GM12878 (cell line): ENCODE data around the gene BTBD9. TPM values are rescaled to one million over a fixed set of nuclear protein-coding genes. Genes with fewer than 3 reads are reported as not detected.

Experiments
- ATAC-seq: fragments of 200-7000 bp; cut with Tn5 transposase; 3 replicates; pipeline ENCODE4 v1.9.1; 2020; ENCODE audit warnings: mild to moderate bottlenecking, moderate library complexity
- BruUV-seq: library from RNA; stranded (reverse); fragments of 400-500 nt; replicated peaks from 2 replicates; lab custom pipeline; 2021; lab: Mats Ljungman, UMichigan
- CTCF ChIA-PET: fragments of 300-600 bp; sonication (Branson Sonifier 250); formaldehyde crosslinking; extraction: SDS; loops from one replicate; lab custom pipeline; 2021; ENCODE audit warnings: inconsistent platforms; lab: Yijun Ruan, JAX
- POLR2A ChIA-PET: fragments of 350-600 bp; formaldehyde crosslinking; extraction: SDS; loops from one replicate; lab custom pipeline; 2021; ENCODE audit warnings: inconsistent platforms; lab: Charles Lee
- RAD21 ChIA-PET: fragments of 300-600 bp; sonication (Branson Sonifier 250); formaldehyde crosslinking; loops from one replicate; lab custom pipeline; 2023; ENCODE audit warnings: antibody characterized with exemption; ENCODE audit not compliant: unreplicated experiment; lab: Charles Lee
- SMC1A ChIA-PET: fragments of 300-600 bp; sonication (Branson Sonifier 250); formaldehyde crosslinking; loops from one replicate; lab custom pipeline; 2023; ENCODE audit not compliant: unreplicated experiment, uncharacterized antibody; lab: Charles Lee
- DNase-seq: peaks from one replicate; pipeline ENCODE4 v3.0.0-alpha.2; 2011; ENCODE audit warnings: low read depth, low spot score
- FAIRE-seq: peaks from 3 replicates; lab custom pipeline; 2011; peaks lifted over from hg19 to GRCh38; lab: Jason Lieb, UNC
- H2AFZ ChIP-seq: 2 replicates; pipeline ENCODE4 v1.6.0; 2011; ENCODE audit warnings: low read depth, low read length, control low read depth; ENCODE audit not compliant: control insufficient read depth
- H3K27ac ChIP-seq: 2 replicates; pipeline ENCODE4 v1.5.1; 2011; ENCODE audit warnings: control low read depth; ENCODE audit not compliant: control insufficient read depth, insufficient read depth
- H3K27me3 ChIP-seq, 2 experiments: replicated peaks in 1 of 2; 2 replicates each; pipeline versions ENCODE4 v1.6.0 to v1.6.1; 2011; ENCODE audit warnings: low read length in 1 of 2; ENCODE audit not compliant: control insufficient read depth in 2 of 2, insufficient read depth in 2 of 2
- H3K36me3 ChIP-seq, 2 experiments: 2 replicates each; pipeline ENCODE4 v1.5.1; 2011; ENCODE audit warnings: low read length in 1 of 2; ENCODE audit not compliant: control insufficient read depth in 2 of 2, insufficient read depth in 2 of 2
- H3K4me1 ChIP-seq: 2 replicates; pipeline ENCODE4 v1.6.1; 2011; ENCODE audit warnings: mild to moderate bottlenecking, low read length, moderate library complexity, mixed read lengths; ENCODE audit not compliant: control insufficient read depth, insufficient read depth
- H3K4me2 ChIP-seq: 2 replicates; pipeline ENCODE4 v1.6.0; 2011; ENCODE audit warnings: control low read depth; ENCODE audit not compliant: control insufficient read depth, insufficient read depth
- H3K4me3 ChIP-seq: fragments of 200-600 bp; sonication (generic); 2 replicates; pipeline ENCODE4 v1.5.1; 2016
- H3K79me2 ChIP-seq: 2 replicates; pipeline ENCODE4 v1.6.0; 2011; ENCODE audit warnings: low read length; ENCODE audit not compliant: control insufficient read depth, insufficient read depth
- H3K9ac ChIP-seq: 2 replicates; pipeline ENCODE4 v1.8.0; 2011; ENCODE audit warnings: low read length, control low read depth, mixed read lengths; ENCODE audit not compliant: control insufficient read depth, insufficient read depth
- H3K9me3 ChIP-seq: replicated peaks from 3 replicates; pipeline ENCODE4 v1.5.1; 2011; ENCODE audit warnings: mild to moderate bottlenecking, low read length; ENCODE audit not compliant: control insufficient read depth, insufficient read depth
- H4K20me1 ChIP-seq: 2 replicates; pipeline ENCODE4 v1.6.0; 2011; ENCODE audit not compliant: control insufficient read depth, insufficient read depth
- CEBPZ ChIP-seq: fragments of 150-350 bp; IDR thresholded peaks from 2 replicates; pipeline ENCODE4 v1.6.1; 2016; ENCODE audit warnings: low read depth, low read length
- MAX ChIP-seq: IDR thresholded peaks from 2 replicates; pipeline ENCODE4 v1.6.1; 2012; ENCODE audit warnings: low read depth, low read length, improper control_type of control experiment
- RELB ChIP-seq: fragments of 450-650 bp; IDR thresholded peaks from 2 replicates; pipeline ENCODE4 v1.6.1; 2017; ENCODE audit warnings: low read depth, mild to moderate bottlenecking, moderate library complexity
- SMAD1 ChIP-seq: fragments of 450-650 bp; IDR thresholded peaks from 2 replicates; pipeline ENCODE4 v1.6.1; 2018; ENCODE audit warnings: mild to moderate bottlenecking, low read depth; ENCODE audit not compliant: partially characterized antibody
- SMARCA5 ChIP-seq: fragments of 450-650 bp; IDR thresholded peaks from 2 replicates; pipeline ENCODE4 v1.6.1; 2017; ENCODE audit warnings: mild to moderate bottlenecking
- STAT1 ChIP-seq: fragments of 450-650 bp; conservative IDR thresholded peaks from 2 replicates; pipeline ENCODE4 v1.6.1; 2014; ENCODE audit warnings: antibody characterized with exemption, mild to moderate bottlenecking
- ZNF622 ChIP-seq: fragments of 450-650 bp; IDR thresholded peaks from 2 replicates; pipeline ENCODE4 v1.6.1; 2017; ENCODE audit warnings: mild to moderate bottlenecking, inconsistent platforms
- WGBS: methylation state at CpG from one replicate; pipeline ENCODE4 v1.1.6; 2016; ENCODE audit warnings: low lambda C conversion rate; ENCODE audit not compliant: insufficient replicate concordance, insufficient coverage; ENCODE audit errors: missing lambda C conversion rate; 5-methylcytosine and 5-hydroxymethylcytosine counted together
- in situ Hi-C: fragments of 300-500 bp; cut with MboI; formaldehyde crosslinking; loops from 9 replicates; pipeline ENCODE4 v1.14.3; 2018; ENCODE audit warnings: mixed read lengths
- intact Hi-C: fragments of 100-400 bp; cut with micrococcal nuclease; formaldehyde crosslinking; loops from one replicate; pipeline ENCODE4 v1.14.2; 2022; ENCODE audit not compliant: unreplicated experiment
- polyA plus RNA-seq, 11 experiments: library from polyadenylated mRNA; depleted of rRNA in 4 of 11; unstranded in 6 of 11; stranded (reverse) in 5 of 11; fragments of >200 nt; fragmentation: Nextera tagmentation in 4 of 11; fragmentation: Illumina TruSeq in 1 of 11; extraction: Ambion mirVana in 4 of 11; extraction: Trizol in 1 of 11; gene quantifications; 1 replicate in 1 of 11; 2 replicates in 10 of 11; pipeline versions ENCODE4 v1.2.1 to v1.2.3, GENCODE V29; 2011 to 2016; ENCODE audit warnings: inconsistent platforms in 2 of 11, missing spikeins in 2 of 11, low read depth in 1 of 11
- total RNA-seq, 4 experiments: library from RNA; depleted of rRNA in 3 of 4; stranded (reverse); fragments of >200 nt in 3 of 4; fragmentation: Illumina TruSeq in 1 of 4; extraction: Trizol in 1 of 4; gene quantifications; 2 replicates each; pipeline versions ENCODE4 v1.2.1 to v1.2.3, GENCODE V29; 2013 to 2021
- TF ChIP-seq, protein P1 (sequence below): fragments of 450-650 bp; IDR thresholded peaks from 2 replicates; pipeline ENCODE4 v1.6.1; 2016; ENCODE audit warnings: mild to moderate bottlenecking

BTBD9 gene
- total and polyA plus RNA-seq, 10 of the 15 experiments (the other 5 are each of a cell fraction or from before 2014, with no cell fraction given) = 0.22 to 8.6 (median 4.6) TPM

DNA sequence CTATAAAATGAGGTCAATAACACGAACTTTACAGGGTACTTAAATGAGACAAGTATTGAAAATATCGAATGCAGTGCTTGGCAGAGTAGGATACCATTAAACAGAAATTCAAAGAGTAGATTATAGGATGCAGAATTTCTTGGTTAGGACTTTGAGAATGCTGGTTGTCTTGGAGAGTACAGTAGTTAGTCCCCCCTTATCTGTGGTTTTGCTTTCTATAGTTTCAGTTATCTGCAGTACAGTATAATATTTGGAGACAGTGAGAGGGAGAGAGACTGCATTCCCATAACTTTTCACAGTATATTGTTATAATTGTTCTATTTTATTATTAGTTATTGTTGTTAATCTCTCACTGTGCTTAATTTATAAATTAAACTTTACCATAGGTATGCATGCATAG is 290.5 kb downstream of the BTBD9 start:
- H3K27me3 ChIP-seq = no peaks in the 10 kb centered on the region
- no peak overlapping the region for H3K27ac ChIP-seq
- ATAC-seq (no peak), DNase-seq (no peak), FAIRE-seq (no peak)
- ChIA-PET CTCF (no interaction called here), RAD21 (no interaction called here), POLR2A (no interaction called here), SMC1A (no interaction called here)
- no peaks in the 10 kb centered on the region for H3K9me3 ChIP-seq
- no peak overlapping the region for H3K4me2 ChIP-seq
- no peaks in the 10 kb centered on the region for H3K36me3 ChIP-seq
- H3K79me2 ChIP-seq = no peaks in the 10 kb centered on the region
- no peak overlapping the region for H2AFZ ChIP-seq
- 47% methylated on average over 2 of the region's 2 CpGs for WGBS
- no peak for TF ChIP-seq SMARCA5
- TF ChIP-seq MAX = no peak
- no peak for TF ChIP-seq RELB
- no peak for TF ChIP-seq CEBPZ
- TF ChIP-seq ZNF622 = no peak
- TF ChIP-seq STAT1 = no peak
- no peak for TF ChIP-seq SMAD1
- TF ChIP-seq, protein P1, sequence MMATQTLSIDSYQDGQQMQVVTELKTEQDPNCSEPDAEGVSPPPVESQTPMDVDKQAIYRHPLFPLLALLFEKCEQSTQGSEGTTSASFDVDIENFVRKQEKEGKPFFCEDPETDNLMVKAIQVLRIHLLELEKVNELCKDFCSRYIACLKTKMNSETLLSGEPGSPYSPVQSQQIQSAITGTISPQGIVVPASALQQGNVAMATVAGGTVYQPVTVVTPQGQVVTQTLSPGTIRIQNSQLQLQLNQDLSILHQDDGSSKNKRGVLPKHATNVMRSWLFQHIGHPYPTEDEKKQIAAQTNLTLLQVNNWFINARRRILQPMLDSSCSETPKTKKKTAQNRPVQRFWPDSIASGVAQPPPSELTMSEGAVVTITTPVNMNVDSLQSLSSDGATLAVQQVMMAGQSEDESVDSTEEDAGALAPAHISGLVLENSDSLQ = no peak
- no peak overlapping the region for H3K9ac ChIP-seq
- peaks cover 14% of the 10 kb centered on the region for H3K4me1 ChIP-seq
- no peak overlapping the region for H3K4me3 ChIP-seq
- intact Hi-C loops (no loop called here), in situ Hi-C loops (no loop called here)
- H4K20me1 ChIP-seq = no peaks in the 10 kb centered on the region
- BruUV-seq = no TSS peak
